ENCODE measurements around the gene TRA2A.
A peak's percentile ranks its signal among the peaks of the same experiment; 100 is the strongest.

The TRA2A gene

GRCh38 chr7:23468526-23469149 lies 63.1 kb downstream of the TRA2A start:
- peak; percentile 46 for DNase-seq (ENCODE audit: low read depth)
- H3K4me1 ChIP-seq (ENCODE audit: control insufficient read depth, insufficient read depth, low read length): peaks cover 21% of the 10 kb centered on the region

GRCh38 chr7:23467806-23468525 lies 63.8 kb downstream of the TRA2A start:
- DNase-seq (ENCODE audit: low read depth): peak; percentile 86
- Histone ChIP-seq H3K9ac (ENCODE audit: low read length) (peak overlapping the region; percentile 78), H3K9me3 (ENCODE audit: control insufficient read depth, low read length) (no peaks in the 10 kb centered on the region), H3K36me3 (ENCODE audit: control insufficient read depth, insufficient read depth, low read length, severe bottlenecking) (no peaks in the 10 kb centered on the region), H3K4me1 (ENCODE audit: control insufficient read depth, insufficient read depth, low read length) (peaks cover 21% of the 10 kb centered on the region), H3K4me3 (ENCODE audit: low read length) (peak overlapping the region; percentile 85), H3K27me3 (replicated peaks; ENCODE audit: control insufficient read depth, insufficient read depth, low read length) (peaks cover 3% of the 10 kb centered on the region)

More at GRCh38 chr7:23468526-23469149, 63.1 kb downstream of the TRA2A start:
- Histone ChIP-seq H3K36me3 (ENCODE audit: control insufficient read depth, insufficient read depth, low read length, severe bottlenecking) (no peaks in the 10 kb centered on the region), H3K9me3 (ENCODE audit: control insufficient read depth, low read length) (no peaks in the 10 kb centered on the region), H3K4me3 (ENCODE audit: low read length) (peak overlapping the region; percentile 85), H3K9ac (ENCODE audit: low read length) (peak overlapping the region; percentile 78), H3K27me3 (replicated peaks; ENCODE audit: control insufficient read depth, insufficient read depth, low read length) (peaks cover 3% of the 10 kb centered on the region)

GRCh38 chr7:23467291-23467805 lies 64.4 kb downstream of the TRA2A start:
- H3K4me1 ChIP-seq (ENCODE audit: control insufficient read depth, insufficient read depth, low read length): peaks cover 24% of the 10 kb centered on the region
- peaks cover 3% of the 10 kb centered on the region for H3K27me3 ChIP-seq (replicated peaks; ENCODE audit: control insufficient read depth, insufficient read depth, low read length)
- peak overlapping the region; percentile 78 for H3K9ac ChIP-seq (ENCODE audit: low read length)
- DNase-seq (ENCODE audit: low read depth): peak; percentile 48
- peak overlapping the region; percentile 85 for H3K4me3 ChIP-seq (ENCODE audit: low read length)
- no peaks in the 10 kb centered on the region for H3K9me3 ChIP-seq (ENCODE audit: control insufficient read depth, low read length)
- no peaks in the 10 kb centered on the region for H3K36me3 ChIP-seq (ENCODE audit: control insufficient read depth, insufficient read depth, low read length, severe bottlenecking)

GRCh38 chr7:23462846-23463245 lies 68.9 kb downstream of the TRA2A start:
- Histone ChIP-seq H3K9ac (ENCODE audit: low read length) (no peak overlapping the region), H3K9me3 (ENCODE audit: control insufficient read depth, low read length) (no peaks in the 10 kb centered on the region), H3K27me3 (replicated peaks; ENCODE audit: control insufficient read depth, insufficient read depth, low read length) (peaks cover 12% of the 10 kb centered on the region), H3K4me3 (ENCODE audit: low read length) (no peak overlapping the region), H3K4me1 (ENCODE audit: control insufficient read depth, insufficient read depth, low read length) (peaks cover 12% of the 10 kb centered on the region), H3K36me3 (ENCODE audit: control insufficient read depth, insufficient read depth, low read length, severe bottlenecking) (no peaks in the 10 kb centered on the region)
- peak; percentile 72 for DNase-seq (ENCODE audit: low read depth)

- DNase-seq (ENCODE audit: low read depth): no peak
- Histone ChIP-seq H3K4me3 (ENCODE audit: low read length) (no peak overlapping the region), H3K9me3 (ENCODE audit: control insufficient read depth, low read length) (no peaks in the 10 kb centered on the region), H3K27me3 (replicated peaks; ENCODE audit: control insufficient read depth, insufficient read depth, low read length) (peaks cover 13% of the 10 kb centered on the region), H3K4me1 (ENCODE audit: control insufficient read depth, insufficient read depth, low read length) (peaks cover 3% of the 10 kb centered on the region), H3K9ac (ENCODE audit: low read length) (no peak overlapping the region), H3K36me3 (ENCODE audit: control insufficient read depth, insufficient read depth, low read length, severe bottlenecking) (no peaks in the 10 kb centered on the region)
Measured at GRCh38 chr7:23458044-23458443, 73.7 kb downstream of the TRA2A start.

GRCh38 chr7:23456093-23456492 lies 75.7 kb downstream of the TRA2A start:
- Histone ChIP-seq H3K36me3 (ENCODE audit: control insufficient read depth, insufficient read depth, low read length, severe bottlenecking) (no peaks in the 10 kb centered on the region), H3K9ac (ENCODE audit: low read length) (no peak overlapping the region), H3K27me3 (replicated peaks; ENCODE audit: control insufficient read depth, insufficient read depth, low read length) (peaks cover 5% of the 10 kb centered on the region), H3K4me1 (ENCODE audit: control insufficient read depth, insufficient read depth, low read length) (no peaks in the 10 kb centered on the region), H3K9me3 (ENCODE audit: control insufficient read depth, low read length) (no peaks in the 10 kb centered on the region), H3K4me3 (ENCODE audit: low read length) (no peak overlapping the region)
- DNase-seq (ENCODE audit: low read depth): no peak

GRCh38 chr7:23454881-23455526 lies 76.8 kb downstream of the TRA2A start:
- Histone ChIP-seq H3K9ac (ENCODE audit: low read length) (no peak overlapping the region), H3K4me1 (ENCODE audit: control insufficient read depth, insufficient read depth, low read length) (no peaks in the 10 kb centered on the region), H3K4me3 (ENCODE audit: low read length) (no peak overlapping the region), H3K27me3 (replicated peaks; ENCODE audit: control insufficient read depth, insufficient read depth, low read length) (peaks cover 5% of the 10 kb centered on the region), H3K9me3 (ENCODE audit: control insufficient read depth, low read length) (no peaks in the 10 kb centered on the region), H3K36me3 (ENCODE audit: control insufficient read depth, insufficient read depth, low read length, severe bottlenecking) (no peaks in the 10 kb centered on the region)
- no peak for DNase-seq (ENCODE audit: low read depth)
